K562 (cell line): Measurements from ENCODE around the gene ZNF174. TPM values are rescaled to one million over a fixed set of nuclear protein-coding genes. Genes with fewer than 3 reads are reported as not detected.

Experiments used
- ASH1L ChIP-seq: fragments of 450-650 bp; IDR thresholded peaks from 2 replicates; pipeline ENCODE4 v1.6.1; 2018; ENCODE audit warnings: borderline replicate concordance, mild to moderate bottlenecking, low read depth; ENCODE audit not compliant: partially characterized antibody
- CREM ChIP-seq: IDR thresholded peaks from 2 replicates; pipeline ENCODE4 v1.6.1; 2014; ENCODE audit warnings: antibody characterized with exemption, low read depth
- HNRNPLL ChIP-seq: fragments of 200-400 bp; formaldehyde crosslinking; IDR thresholded peaks from 2 replicates; pipeline ENCODE4 v1.6.1; 2017; ENCODE audit warnings: low read length, low read depth, mild to moderate bottlenecking; ENCODE audit not compliant: poor library complexity, severe bottlenecking
- KLF1 ChIP-seq: fragments of 450-650 bp; IDR thresholded peaks from 2 replicates; pipeline ENCODE4 v1.6.1; 2016; ENCODE audit warnings: missing genetic modification characterization, missing compliant biosample characterization
- MECOM ChIP-seq: fragments of 250-450 bp; sonication (Bioruptor Pico); IDR thresholded peaks from 2 replicates; pipeline ENCODE4 v1.8.0; 2022; ENCODE audit warnings: inconsistent platforms
- MTA2 ChIP-seq: fragments of 450-650 bp; IDR thresholded peaks from 2 replicates; pipeline ENCODE4 v1.6.1; 2016; ENCODE audit warnings: low read depth
- MYC ChIP-seq, 2 experiments: fragments of 250-450 bp in 1 of 2; sonication (Bioruptor Pico) in 1 of 2; IDR thresholded peaks; 2 replicates each; pipeline versions ENCODE4 v1.5.1 to v1.6.1; 2012 to 2021; ENCODE audit warnings: low read depth in 2 of 2, borderline replicate concordance in 1 of 2, improper control_type of control experiment in 1 of 2, low read length in 1 of 2, mild to moderate bottlenecking in 1 of 2, moderate library complexity in 1 of 2
- NRF1 ChIP-seq, 2 experiments: fragments of 450-650 bp; IDR thresholded peaks in 1 of 2; conservative IDR thresholded peaks in 1 of 2; 2 replicates each; pipeline ENCODE4 v1.6.1; 2014; ENCODE audit warnings: mild to moderate bottlenecking in 2 of 2
- POLR2A ChIP-seq: fragments of 450-650 bp; conservative IDR thresholded peaks from 2 replicates; pipeline ENCODE4 v1.6.1; 2016
- RBM15 ChIP-seq: fragments of 200-400 bp; formaldehyde crosslinking; IDR thresholded peaks from 2 replicates; pipeline ENCODE4 v1.6.1; 2018; ENCODE audit warnings: mild to moderate bottlenecking, low read length, moderate library complexity; ENCODE audit not compliant: insufficient read depth
- RCOR1 ChIP-seq, 2 experiments: IDR thresholded peaks; 2 replicates each; pipeline ENCODE4 v1.6.1; 2012; ENCODE audit warnings: low read depth in 2 of 2, low read length in 2 of 2, borderline replicate concordance in 1 of 2, improper control_type of control experiment in 1 of 2
- SIN3A ChIP-seq, 2 experiments: fragments of 150-350 bp in 1 of 2; IDR thresholded peaks; 2 replicates each; pipeline ENCODE4 v1.6.1; 2011 to 2016; ENCODE audit warnings: borderline replicate concordance in 2 of 2, low read depth in 2 of 2, low read length in 2 of 2, mild to moderate bottlenecking in 2 of 2, moderate library complexity in 2 of 2; ENCODE audit not compliant: control insufficient read depth in 1 of 2
- SMAD1 ChIP-seq: fragments of 150-350 bp; IDR thresholded peaks from 2 replicates; pipeline ENCODE4 v1.6.1; 2014; ENCODE audit warnings: low read length, low read depth; ENCODE audit not compliant: partially characterized antibody
- SP1 ChIP-seq: sonication (generic); formaldehyde crosslinking; IDR thresholded peaks from 2 replicates; pipeline ENCODE4 v1.8.1; 2022; ENCODE audit warnings: mild to moderate bottlenecking, missing genetic modification reagents
- SP2 ChIP-seq: IDR thresholded peaks from 2 replicates; pipeline ENCODE4 v1.6.1; 2011; ENCODE audit warnings: mild to moderate bottlenecking, low read depth, low read length, moderate library complexity; ENCODE audit not compliant: poor library complexity, severe bottlenecking; ENCODE audit errors: extremely low read depth
- TEAD4 ChIP-seq, 2 experiments: sonication (generic) in 1 of 2; formaldehyde crosslinking in 1 of 2; IDR thresholded peaks; 2 replicates each; pipeline versions ENCODE4 v1.6.1 to v1.8.0; 2012 to 2022; ENCODE audit warnings: borderline replicate concordance in 1 of 2, inconsistent platforms in 1 of 2, low read length in 1 of 2, mild to moderate bottlenecking in 1 of 2, missing genetic modification reagents in 1 of 2
- polyA plus RNA-seq, 8 experiments: library from polyadenylated mRNA; depleted of rRNA in 4 of 8; stranded (reverse) in 5 of 8; unstranded in 3 of 8; fragments of >200 nt; fragmentation: Nextera tagmentation in 2 of 8; fragmentation: Illumina TruSeq in 1 of 8; extraction: Ambion mirVana in 2 of 8; extraction: Trizol in 1 of 8; gene quantifications; 2 replicates each; pipeline versions ENCODE4 v1.2.1 to v1.2.3, GENCODE V29; 2011 to 2014; ENCODE audit warnings: inconsistent platforms in 1 of 8, missing spikeins in 1 of 8
- total RNA-seq, 7 experiments: library from RNA; depleted of rRNA in 6 of 7; stranded (reverse); fragments of >200 nt in 6 of 7; fragmentation: Illumina TruSeq in 2 of 7; extraction: Trizol in 2 of 7; gene quantifications; 2 replicates each; pipeline versions ENCODE4 v1.2.1 to v1.2.3, GENCODE V29; 2011 to 2021; ENCODE audit warnings: low replicate concordance in 1 of 7
- TF ChIP-seq, protein P1 (sequence below): fragments of 450-650 bp; IDR thresholded peaks from 2 replicates; pipeline ENCODE4 v1.6.1; 2014; ENCODE audit warnings: low read depth, mild to moderate bottlenecking, moderate library complexity, borderline replicate concordance
- TF ChIP-seq, protein P2 (sequence below): fragments of 450-650 bp; formaldehyde crosslinking; IDR thresholded peaks from 2 replicates; pipeline ENCODE4 v1.4.0; 2020; ENCODE audit warnings: mild to moderate bottlenecking, moderate library complexity
- TF ChIP-seq, protein P3 (sequence below), 2 experiments: fragments of 450-650 bp; conservative IDR thresholded peaks; 2 replicates each; pipeline ENCODE4 v1.6.1; 2017; ENCODE audit warnings: mild to moderate bottlenecking in 2 of 2, moderate library complexity in 2 of 2

Gene ZNF174
- total and polyA plus RNA-seq, 9 of the 15 experiments (the other 6 are each of a cell fraction or from before 2014, with no cell fraction given) = 5.1 to 19.1 (median 12.5) TPM

DNA sequence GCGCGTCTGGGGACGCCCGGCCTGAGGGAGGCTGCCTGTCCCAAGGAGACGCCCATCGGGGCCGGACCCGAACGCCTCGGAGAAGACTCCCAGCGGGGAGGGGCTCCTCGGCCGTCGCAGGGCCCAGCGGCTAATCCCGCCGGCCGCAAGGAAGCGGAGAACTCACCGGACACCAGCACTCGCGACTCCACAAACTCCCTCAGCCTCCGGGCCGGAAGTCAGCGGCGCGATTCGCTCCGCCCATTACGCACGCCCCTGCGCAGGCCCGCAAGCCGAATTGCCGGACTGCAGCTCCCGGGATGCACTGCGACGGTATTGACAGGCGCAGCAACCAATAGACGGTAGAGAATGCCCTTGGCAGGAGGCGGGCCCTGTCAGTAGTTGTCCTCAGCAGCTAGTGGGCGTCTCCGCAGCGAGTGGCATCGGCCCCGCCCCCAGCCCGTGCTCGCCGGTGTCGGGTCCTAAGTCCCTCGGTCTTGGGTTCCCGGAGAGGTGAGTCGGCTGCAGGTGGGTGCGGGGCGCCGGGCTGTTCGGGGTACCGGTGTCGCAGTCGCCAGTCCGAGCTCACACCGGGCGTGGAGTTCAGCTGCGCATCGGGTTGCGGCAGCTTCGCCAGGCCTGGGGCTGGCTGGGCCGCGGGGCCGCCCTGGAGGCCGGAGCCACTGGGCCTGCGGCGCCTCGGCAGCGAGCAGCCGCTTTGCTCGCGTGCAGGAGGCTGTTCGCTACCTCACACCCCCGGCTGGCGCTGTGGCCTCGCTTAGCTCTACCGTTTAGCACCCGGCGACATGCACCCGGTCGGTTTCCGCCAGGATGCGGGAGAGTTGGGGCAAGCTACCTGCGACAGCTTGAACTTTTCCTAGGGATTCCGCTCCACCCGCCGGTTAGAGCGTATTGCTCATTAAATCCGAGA is at the start of gene ZNF174, which contains the start of gene ZSCAN32 (continued):
- TF ChIP-seq ASH1L (peak; percentile 24), MTA2 (no peak), SP1 (peak; percentile 97), MYC (IDR thresholded peaks at IDR 0.05; ENCODE audit: low read depth, low read length) (peak; percentile 37; the same call in 1 of the 2 replicates), MYC (CRISPR knock-in tag; IDR thresholded peaks at IDR 0.05; ENCODE audit: borderline replicate concordance, low read depth) (no peak), RBM15 (no peak), KLF1 (tag) (peak; percentile 66; the same call in 1 of the 2 replicates), SIN3A (IDR thresholded peaks at IDR 0.05; ENCODE audit: borderline replicate concordance in 2 of 2, control insufficient read depth in 1 of 2, low read depth in 2 of 2, low read length in 2 of 2) (peak; percentile 40 to 62; a peak in 1 of 4 replicates), SP2 (peak; percentile 85), TEAD4 (IDR thresholded peaks at IDR 0.05; ENCODE audit: low read length) (no peak; the same call in 1 of the 2 replicates), TEAD4 (CRISPR knock-in tag; IDR thresholded peaks at IDR 0.05; ENCODE audit: borderline replicate concordance) (peak; percentile 74; the same call in 1 of the 2 replicates), NRF1 (conservative IDR thresholded peaks at IDR 0.05 in 1 of 2, IDR thresholded peaks at IDR 0.05 in 1 of 2) (peak; percentile 98), RCOR1 (IDR thresholded peaks at IDR 0.05; ENCODE audit: borderline replicate concordance in 1 of 2, low read depth in 2 of 2, low read length in 2 of 2) (peak in 1 of 2 experiments; percentile 35; a peak in 2 of 4 replicates), POLR2A (peak; percentile 86), HNRNPLL (peak; percentile 98), CREM (peak; percentile 90), MECOM (CRISPR knock-in tag) (no peak), SMAD1 (no peak)
- TF ChIP-seq, protein P1, sequence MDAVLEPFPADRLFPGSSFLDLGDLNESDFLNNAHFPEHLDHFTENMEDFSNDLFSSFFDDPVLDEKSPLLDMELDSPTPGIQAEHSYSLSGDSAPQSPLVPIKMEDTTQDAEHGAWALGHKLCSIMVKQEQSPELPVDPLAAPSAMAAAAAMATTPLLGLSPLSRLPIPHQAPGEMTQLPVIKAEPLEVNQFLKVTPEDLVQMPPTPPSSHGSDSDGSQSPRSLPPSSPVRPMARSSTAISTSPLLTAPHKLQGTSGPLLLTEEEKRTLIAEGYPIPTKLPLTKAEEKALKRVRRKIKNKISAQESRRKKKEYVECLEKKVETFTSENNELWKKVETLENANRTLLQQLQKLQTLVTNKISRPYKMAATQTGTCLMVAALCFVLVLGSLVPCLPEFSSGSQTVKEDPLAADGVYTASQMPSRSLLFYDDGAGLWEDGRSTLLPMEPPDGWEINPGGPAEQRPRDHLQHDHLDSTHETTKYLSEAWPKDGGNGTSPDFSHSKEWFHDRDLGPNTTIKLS = peak; percentile 84
- TF ChIP-seq, protein P2, sequence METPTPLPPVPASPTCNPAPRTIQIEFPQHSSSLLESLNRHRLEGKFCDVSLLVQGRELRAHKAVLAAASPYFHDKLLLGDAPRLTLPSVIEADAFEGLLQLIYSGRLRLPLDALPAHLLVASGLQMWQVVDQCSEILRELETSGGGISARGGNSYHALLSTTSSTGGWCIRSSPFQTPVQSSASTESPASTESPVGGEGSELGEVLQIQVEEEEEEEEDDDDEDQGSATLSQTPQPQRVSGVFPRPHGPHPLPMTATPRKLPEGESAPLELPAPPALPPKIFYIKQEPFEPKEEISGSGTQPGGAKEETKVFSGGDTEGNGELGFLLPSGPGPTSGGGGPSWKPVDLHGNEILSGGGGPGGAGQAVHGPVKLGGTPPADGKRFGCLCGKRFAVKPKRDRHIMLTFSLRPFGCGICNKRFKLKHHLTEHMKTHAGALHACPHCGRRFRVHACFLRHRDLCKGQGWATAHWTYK = 0 out of 2 replicates have a peak, but pooled peaks have one; percentile 48
- TF ChIP-seq, protein P3, sequence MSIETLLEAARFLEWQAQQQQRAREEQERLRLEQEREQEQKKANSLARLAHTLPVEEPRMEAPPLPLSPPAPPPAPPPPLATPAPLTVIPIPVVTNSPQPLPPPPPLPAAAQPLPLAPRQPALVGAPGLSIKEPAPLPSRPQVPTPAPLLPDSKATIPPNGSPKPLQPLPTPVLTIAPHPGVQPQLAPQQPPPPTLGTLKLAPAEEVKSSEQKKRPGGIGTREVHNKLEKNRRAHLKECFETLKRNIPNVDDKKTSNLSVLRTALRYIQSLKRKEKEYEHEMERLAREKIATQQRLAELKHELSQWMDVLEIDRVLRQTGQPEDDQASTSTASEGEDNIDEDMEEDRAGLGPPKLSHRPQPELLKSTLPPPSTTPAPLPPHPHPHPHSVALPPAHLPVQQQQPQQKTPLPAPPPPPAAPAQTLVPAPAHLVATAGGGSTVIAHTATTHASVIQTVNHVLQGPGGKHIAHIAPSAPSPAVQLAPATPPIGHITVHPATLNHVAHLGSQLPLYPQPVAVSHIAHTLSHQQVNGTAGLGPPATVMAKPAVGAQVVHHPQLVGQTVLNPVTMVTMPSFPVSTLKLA (conservative IDR thresholded peaks at IDR 0.05) = peak; percentile 77 to 87
